Activated naive CD8-positive, alpha-beta T cell treated with anti-CD3 and anti-CD28 coated beads, Interleukin-2, amount 10 ng/mL, durations not matched to agents 7 days and 5 days (primary cell): ENCODE data around the gene HSF2. TPM values are rescaled to one million over a fixed set of nuclear protein-coding genes. Genes with fewer than 3 reads are reported as not detected.
"Not testable (repeated sequence)": the region's sequence is repeated elsewhere in the genome, so short reads cannot be mapped to it uniquely, and the experiment has no call there.

Experiments
- ATAC-seq: fragments of 150-1000 bp; cut with Tn5 transposase; one replicate; pipeline ENCODE4 v1.10.0; 2021; ENCODE audit warnings: low read depth, moderate library complexity
- POLR2A ChIA-PET: fragments of 350-600 bp; sonication (Branson Sonifier 250); formaldehyde crosslinking; loops from one replicate; lab custom pipeline; 2021; ENCODE audit warnings: antibody characterized with exemption; lab: Charles Lee
- DNase-seq: peaks from one replicate; pipeline ENCODE4 v3.0.0; 2021
- H3K27ac Mint-ChIP-seq: one replicate; pipeline ENCODE4 v1.8.0; 2022; ENCODE audit warnings: mild to moderate bottlenecking, mixed read lengths
- H3K27me3 Mint-ChIP-seq: one replicate; pipeline ENCODE4 v1.8.0; 2022; ENCODE audit warnings: mild to moderate bottlenecking, moderate library complexity, mixed read lengths
- H3K36me3 Mint-ChIP-seq: one replicate; pipeline ENCODE4 v1.8.0; 2021; ENCODE audit warnings: mild to moderate bottlenecking, mixed read lengths
- H3K4me1 Mint-ChIP-seq: one replicate; pipeline ENCODE4 v1.8.0; 2021; ENCODE audit warnings: mixed read lengths
- H3K4me3 Mint-ChIP-seq: one replicate; pipeline ENCODE4 v1.8.0; 2022; ENCODE audit warnings: mild to moderate bottlenecking, moderate library complexity, mixed read lengths
- H3K9me3 Mint-ChIP-seq: one replicate; pipeline ENCODE4 v1.8.0; 2021; ENCODE audit warnings: mixed read lengths
- total RNA-seq, 2 experiments: library from RNA; stranded (reverse); gene quantifications; one replicate each; pipeline ENCODE4 v1.2.3, GENCODE V29; 2021

The HSF2 gene
- total RNA-seq, 2 experiments from 2014 or later: 17.9 to 20.7 TPM

GRCh38 chr6:122431780-122432179 is 32.3 kb downstream of the HSF2 start:
- ATAC-seq: no peak
- H3K36me3 Mint-ChIP-seq: peaks cover 47% of the 10 kb centered on the region

GRCh38 chr6:122432816-122433215 is 33.4 kb downstream of the HSF2 start:
- Mint-ChIP-seq H3K4me3 (no peak overlapping the region), H3K4me1 (no peaks in the 10 kb centered on the region), H3K9me3 (peaks cover 1% of the 10 kb centered on the region), H3K36me3 (peaks cover 51% of the 10 kb centered on the region), H3K27ac (no peak overlapping the region), H3K27me3 (no peaks in the 10 kb centered on the region)
- POLR2A ChIA-PET: no interaction called here
- ATAC-seq (no peak), DNase-seq (no peak)

More at GRCh38 chr6:122431780-122432179, 32.3 kb downstream of the HSF2 start:
- Mint-ChIP-seq H3K4me1 (peaks cover 3% of the 10 kb centered on the region), H3K27me3 (no peaks in the 10 kb centered on the region), H3K4me3 (no peak overlapping the region), H3K27ac (no peak overlapping the region), H3K9me3 (peaks cover 1% of the 10 kb centered on the region)
- POLR2A ChIA-PET: interaction anchor here (1.0 to 1.3 kb wide), 2 partner anchors 24 to 40 kb away, joined by 3 to 4 read pairs; partner anchors contain the start of gene SERINC1
- no peak for DNase-seq

GRCh38 chr6:122438975-122439374 is 39.5 kb downstream of the HSF2 start:
- Mint-ChIP-seq H3K4me1 (no peaks in the 10 kb centered on the region), H3K4me3 (no peak overlapping the region), H3K27me3 (no peaks in the 10 kb centered on the region), H3K36me3 (peaks cover 74% of the 10 kb centered on the region), H3K9me3 (peaks cover 18% of the 10 kb centered on the region), H3K27ac (peak overlapping the region; percentile 52)
- DNase-seq (no peak), ATAC-seq (peak; percentile 30)
- POLR2A ChIA-PET: no interaction called here

GRCh38 chr6:122445274-122445673 is 45.8 kb downstream of the HSF2 start:
- POLR2A ChIA-PET: no interaction called here
- ATAC-seq (no peak), DNase-seq (no peak)
- Mint-ChIP-seq H3K27me3 (no peaks in the 10 kb centered on the region), H3K4me3 (no peak overlapping the region), H3K27ac (no peak overlapping the region), H3K4me1 (no peaks in the 10 kb centered on the region), H3K36me3 (peaks cover 48% of the 10 kb centered on the region), H3K9me3 (no peaks in the 10 kb centered on the region)

- ATAC-seq: no peak
- POLR2A ChIA-PET: no interaction called here
- H3K9me3 Mint-ChIP-seq: no peaks in the 10 kb centered on the region
- H3K4me3 Mint-ChIP-seq: no peak overlapping the region
- DNase-seq: no peak
- no peaks in the 10 kb centered on the region for H3K4me1 Mint-ChIP-seq
- H3K36me3 Mint-ChIP-seq: peaks cover 42% of the 10 kb centered on the region
- H3K27me3 Mint-ChIP-seq: no peaks in the 10 kb centered on the region
- no peak overlapping the region for H3K27ac Mint-ChIP-seq
Observed at GRCh38 chr6:122449069-122449468, 49.6 kb downstream of the HSF2 start.

GRCh38 chr6:122452509-122452908 is 53.1 kb downstream of the HSF2 start:
- peaks cover 6% of the 10 kb centered on the region for H3K4me1 Mint-ChIP-seq
- POLR2A ChIA-PET: no interaction called here

GRCh38 chr6:122454673-122455072 is 55.2 kb downstream of the HSF2 start:
- POLR2A ChIA-PET: no interaction called here
- H3K4me3 Mint-ChIP-seq: no peak overlapping the region
- no peaks in the 10 kb centered on the region for H3K27me3 Mint-ChIP-seq
- ATAC-seq: no peak
- H3K9me3 Mint-ChIP-seq: no peaks in the 10 kb centered on the region
- H3K4me1 Mint-ChIP-seq: peaks cover 24% of the 10 kb centered on the region
- DNase-seq: no peak
- peaks cover 44% of the 10 kb centered on the region for H3K36me3 Mint-ChIP-seq
- no peak overlapping the region for H3K27ac Mint-ChIP-seq

More at GRCh38 chr6:122452509-122452908, 53.1 kb downstream of the HSF2 start:
- ATAC-seq: no peak
- DNase-seq: no peak
- Mint-ChIP-seq H3K27ac (no peak overlapping the region), H3K27me3 (no peaks in the 10 kb centered on the region), H3K4me3 (no peak overlapping the region), H3K9me3 (no peaks in the 10 kb centered on the region), H3K36me3 (peaks cover 48% of the 10 kb centered on the region)

- Mint-ChIP-seq H3K4me1 (peaks cover 25% of the 10 kb centered on the region), H3K36me3 (peaks cover 42% of the 10 kb centered on the region)
- H3K27me3 Mint-ChIP-seq, ATAC-seq, DNase-seq, H3K9me3 Mint-ChIP-seq, H3K4me3 Mint-ChIP-seq, H3K27ac Mint-ChIP-seq, POLR2A ChIA-PET: not testable (repeated sequence)
Observed at GRCh38 chr6:122455116-122455515, 55.7 kb downstream of the HSF2 start.

- Mint-ChIP-seq H3K27me3 (no peaks in the 10 kb centered on the region), H3K4me3 (peak overlapping the region; percentile 12), H3K36me3 (peaks cover 49% of the 10 kb centered on the region), H3K4me1 (peaks cover 39% of the 10 kb centered on the region), H3K9me3 (no peaks in the 10 kb centered on the region), H3K27ac (peak overlapping the region; percentile 83)
- POLR2A ChIA-PET: interaction anchor here (0.6 kb wide), 1 partner anchor 10 kb away, joined by 4 read pairs; no protein-coding TSS in a partner anchor
- DNase-seq (no peak), ATAC-seq (peak; percentile 52)
Observed at GRCh38 chr6:122458087-122458486, 58.6 kb downstream of the HSF2 start.

- Mint-ChIP-seq H3K9me3 (no peaks in the 10 kb centered on the region), H3K4me3 (no peak overlapping the region), H3K27ac (peak overlapping the region; percentile 19), H3K4me1 (peaks cover 39% of the 10 kb centered on the region), H3K27me3 (no peaks in the 10 kb centered on the region), H3K36me3 (peaks cover 44% of the 10 kb centered on the region)
- ATAC-seq (no peak), DNase-seq (no peak)
- POLR2A ChIA-PET: no interaction called here
Observed at GRCh38 chr6:122459240-122459639, 59.8 kb downstream of the HSF2 start.

- ATAC-seq, H3K9me3 Mint-ChIP-seq, H3K27ac Mint-ChIP-seq, H3K27me3 Mint-ChIP-seq, H3K4me3 Mint-ChIP-seq, DNase-seq, POLR2A ChIA-PET: not testable (repeated sequence)
- Mint-ChIP-seq H3K36me3 (peaks cover 39% of the 10 kb centered on the region), H3K4me1 (peaks cover 41% of the 10 kb centered on the region)
Observed at GRCh38 chr6:122459865-122460416, 60.5 kb downstream of the HSF2 start.

GRCh38 chr6:122461885-122462284 is 62.4 kb downstream of the HSF2 start:
- H3K4me3 Mint-ChIP-seq: no peak overlapping the region
- no peak overlapping the region for H3K27ac Mint-ChIP-seq
- POLR2A ChIA-PET: no interaction called here
- H3K36me3 Mint-ChIP-seq: peaks cover 43% of the 10 kb centered on the region
- ATAC-seq (no peak), DNase-seq (no peak)
- no peaks in the 10 kb centered on the region for H3K27me3 Mint-ChIP-seq
- H3K4me1 Mint-ChIP-seq: peaks cover 39% of the 10 kb centered on the region
- H3K9me3 Mint-ChIP-seq: no peaks in the 10 kb centered on the region

- Mint-ChIP-seq H3K4me3 (peak within 1 kb of the TSS; percentile 98), H3K36me3 (peaks cover 20% of the 10 kb centered on the region), H3K27me3 (no peaks in the 10 kb centered on the region), H3K4me1 (peaks cover 18% of the 10 kb centered on the region), H3K9me3 (no peaks in the 10 kb centered on the region), H3K27ac (peak within 1 kb of the TSS; percentile 99)
- POLR2A ChIA-PET: interaction anchor here (1.0 to 2.2 kb wide), 7 partner anchors 39 to 89 kb away, joined by 3 to 13 read pairs (median 4); partner anchors contain the start of gene HSF2
- ATAC-seq (peak; percentile 98), DNase-seq (peak; percentile 88)
Observed at GRCh38 chr6:122471107-122472021, 71.9 kb downstream of the HSF2 start, which contains the start of gene SERINC1. Gene SERINC1, minus strand, starts transcription at chr6:122471807. Its CDS starts 70 bp downstream, at chr6:122471737.
